Thyroid gland (tissue), 4 donors: Measurements from ENCODE around the gene CSF2RB. TPM values are rescaled to one million over a fixed set of nuclear protein-coding genes. Genes with fewer than 3 reads are reported as not detected.

Experiments used
- DNase-seq, 2 donors: peaks; one replicate each; pipeline ENCODE4 v3.0.0-alpha.2; 2019
- H3K27ac ChIP-seq, 3 donors: fragments of 200-600 bp; sonication (generic); 1 replicate in 2 of 3; 2 replicates in 1 of 3; pipeline ENCODE4 v1.5.1; 2016 to 2019; ENCODE audit warnings: mild to moderate bottlenecking in 1 of 3, moderate library complexity in 1 of 3
- H3K27me3 ChIP-seq: fragments of 200-600 bp; sonication (generic); one replicate; pipeline ENCODE4 v1.5.1; 2019
- H3K36me3 ChIP-seq, 2 donors: fragments of 200-600 bp; sonication (generic); one replicate each; pipeline ENCODE4 v1.5.1; 2016 to 2019
- H3K4me1 ChIP-seq, 2 donors: fragments of 200-600 bp; sonication (generic); one replicate each; pipeline ENCODE4 v1.5.1; 2017 to 2019
- H3K4me3 ChIP-seq, 3 donors: fragments of 200-600 bp; sonication (generic); replicated peaks in 1 of 3; 1 replicate in 2 of 3; 2 replicates in 1 of 3; pipeline ENCODE4 v1.5.1; 2016; ENCODE audit warnings: mild to moderate bottlenecking in 1 of 3
- H3K9me3 ChIP-seq: fragments of 200-600 bp; sonication (generic); one replicate; pipeline ENCODE4 v1.5.1; 2017
- POLR2A ChIP-seq, 2 donors: fragments of 450-650 bp; IDR thresholded peaks; one replicate each; pipeline ENCODE4 v1.6.1; 2017; ENCODE audit warnings: antibody characterized with exemption in 2 of 2, mild to moderate bottlenecking in 2 of 2, moderate library complexity in 1 of 2
- WGBS, 2 donors: methylation state at CpG; one replicate each; pipeline ENCODE4 v1.1.5; 2017; 5-methylcytosine and 5-hydroxymethylcytosine counted together
- intact Hi-C: fragments of 100-400 bp; cut with DNase I; formaldehyde crosslinking; loops from one replicate; pipeline ENCODE4 v1.15.1; 2023
- total RNA-seq, 4 donors: library from RNA; depleted of rRNA; stranded (reverse); fragments of >200 nt; gene quantifications; one replicate each; pipeline ENCODE4 v1.2.3, GENCODE V29; 2016
- TF ChIP-seq, protein P1 (sequence below), 6 experiments: fragments of 200-600 bp in 3 of 6; fragments of 450-650 bp in 3 of 6; sonication (generic) in 3 of 6; IDR thresholded peaks; one replicate each; pipeline ENCODE4 v1.5.1; 2016 to 2019; ENCODE audit warnings: antibody characterized with exemption in 6 of 6, mild to moderate bottlenecking in 2 of 6, inconsistent platforms in 1 of 6, moderate library complexity in 1 of 6

The CSF2RB gene
- total RNA-seq, 4 donors from 2014 or later: 1.9 to 7.1 (median 3.0) TPM

DNA sequence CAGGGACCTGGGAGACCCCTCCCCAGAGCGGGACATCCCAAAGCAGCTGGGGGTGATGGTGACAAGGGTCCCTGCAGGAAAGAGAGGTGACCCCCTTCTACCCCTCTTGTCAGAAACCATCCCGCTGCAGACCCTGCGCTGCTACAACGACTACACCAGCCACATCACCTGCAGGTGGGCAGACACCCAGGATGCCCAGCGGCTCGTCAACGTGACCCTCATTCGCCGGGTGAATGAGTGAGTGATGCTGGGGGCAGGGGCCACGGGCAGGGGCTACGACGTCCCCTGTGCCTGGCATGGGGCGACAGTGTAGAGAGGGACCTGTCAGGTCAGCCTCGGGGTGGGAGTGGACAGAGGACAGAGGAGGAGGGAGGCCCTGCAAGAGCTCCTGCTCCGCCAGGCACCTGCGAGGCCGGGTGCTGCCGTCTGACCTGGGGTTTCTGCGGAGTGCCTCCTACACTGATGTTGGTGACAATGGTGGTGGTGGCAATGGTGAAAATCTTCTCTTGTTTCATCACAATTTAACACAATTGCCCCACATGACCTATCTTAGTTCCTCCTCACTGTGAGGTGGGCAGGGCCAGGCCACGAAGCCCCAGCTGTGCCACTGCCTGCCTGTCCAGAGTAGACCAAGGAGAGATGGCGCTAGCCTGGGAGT, 9.8 kb downstream of the CSF2RB start:
- Histone ChIP-seq H3K4me3 (no peak overlapping the region), H3K36me3 (no peaks in the 10 kb centered on the region), H3K27ac (no peak overlapping the region), H3K27me3 (no peaks in the 10 kb centered on the region), H3K9me3 (no peaks in the 10 kb centered on the region), H3K4me1 (no peaks in the 10 kb centered on the region)
- DNase-seq: no peak
- WGBS, 2 donors: 83 to 87% methylated on average over 11 to 21 of the region's 21 CpGs
- intact Hi-C loops: no loop called here
- TF ChIP-seq, protein P1, sequence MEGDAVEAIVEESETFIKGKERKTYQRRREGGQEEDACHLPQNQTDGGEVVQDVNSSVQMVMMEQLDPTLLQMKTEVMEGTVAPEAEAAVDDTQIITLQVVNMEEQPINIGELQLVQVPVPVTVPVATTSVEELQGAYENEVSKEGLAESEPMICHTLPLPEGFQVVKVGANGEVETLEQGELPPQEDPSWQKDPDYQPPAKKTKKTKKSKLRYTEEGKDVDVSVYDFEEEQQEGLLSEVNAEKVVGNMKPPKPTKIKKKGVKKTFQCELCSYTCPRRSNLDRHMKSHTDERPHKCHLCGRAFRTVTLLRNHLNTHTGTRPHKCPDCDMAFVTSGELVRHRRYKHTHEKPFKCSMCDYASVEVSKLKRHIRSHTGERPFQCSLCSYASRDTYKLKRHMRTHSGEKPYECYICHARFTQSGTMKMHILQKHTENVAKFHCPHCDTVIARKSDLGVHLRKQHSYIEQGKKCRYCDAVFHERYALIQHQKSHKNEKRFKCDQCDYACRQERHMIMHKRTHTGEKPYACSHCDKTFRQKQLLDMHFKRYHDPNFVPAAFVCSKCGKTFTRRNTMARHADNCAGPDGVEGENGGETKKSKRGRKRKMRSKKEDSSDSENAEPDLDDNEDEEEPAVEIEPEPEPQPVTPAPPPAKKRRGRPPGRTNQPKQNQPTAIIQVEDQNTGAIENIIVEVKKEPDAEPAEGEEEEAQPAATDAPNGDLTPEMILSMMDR (IDR thresholded peaks at IDR 0.05): no peak
- no peak for TF ChIP-seq POLR2A (IDR thresholded peaks at IDR 0.05)

DNA sequence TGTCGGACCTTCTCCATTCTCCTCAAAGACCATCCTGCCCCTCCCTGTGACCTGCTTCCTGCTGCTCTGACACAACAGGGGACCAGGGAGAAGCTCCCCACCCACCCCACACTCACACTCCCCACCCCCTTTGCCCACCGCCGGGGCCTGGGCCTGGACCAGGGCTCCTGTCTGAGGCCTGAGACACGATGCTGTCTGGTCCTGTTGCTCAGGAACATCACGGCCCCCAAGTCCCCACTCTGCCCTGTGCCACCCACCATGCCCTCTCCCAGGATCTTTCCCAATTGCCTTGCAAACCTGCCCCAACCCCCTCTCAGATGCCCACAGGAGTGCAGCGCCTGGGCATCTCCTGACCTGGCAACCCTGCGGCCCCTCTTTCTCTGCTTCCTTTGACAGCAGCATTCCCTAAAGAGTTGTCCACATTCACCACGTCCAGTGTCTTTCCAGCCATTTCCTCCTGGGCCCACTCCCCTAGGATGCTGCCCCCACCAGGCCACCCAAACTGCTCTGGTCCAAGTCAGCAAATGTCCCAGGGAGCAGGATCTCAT, 10.8 kb downstream of the CSF2RB start:
- Histone ChIP-seq H3K4me1 (no peaks in the 10 kb centered on the region), H3K27ac (no peak overlapping the region), H3K27me3 (no peaks in the 10 kb centered on the region), H3K4me3 (no peak overlapping the region), H3K36me3 (no peaks in the 10 kb centered on the region), H3K9me3 (no peaks in the 10 kb centered on the region)
- no peak for TF ChIP-seq POLR2A (IDR thresholded peaks at IDR 0.05)
- TF ChIP-seq, protein P1 (IDR thresholded peaks at IDR 0.05): no peak
- whole genome bisulfite sequencing, 2 donors: 83 to 89% methylated on average over 7 to 8 of the region's 8 CpGs
- intact Hi-C loops: no loop called here
- DNase-seq: no peak

DNA sequence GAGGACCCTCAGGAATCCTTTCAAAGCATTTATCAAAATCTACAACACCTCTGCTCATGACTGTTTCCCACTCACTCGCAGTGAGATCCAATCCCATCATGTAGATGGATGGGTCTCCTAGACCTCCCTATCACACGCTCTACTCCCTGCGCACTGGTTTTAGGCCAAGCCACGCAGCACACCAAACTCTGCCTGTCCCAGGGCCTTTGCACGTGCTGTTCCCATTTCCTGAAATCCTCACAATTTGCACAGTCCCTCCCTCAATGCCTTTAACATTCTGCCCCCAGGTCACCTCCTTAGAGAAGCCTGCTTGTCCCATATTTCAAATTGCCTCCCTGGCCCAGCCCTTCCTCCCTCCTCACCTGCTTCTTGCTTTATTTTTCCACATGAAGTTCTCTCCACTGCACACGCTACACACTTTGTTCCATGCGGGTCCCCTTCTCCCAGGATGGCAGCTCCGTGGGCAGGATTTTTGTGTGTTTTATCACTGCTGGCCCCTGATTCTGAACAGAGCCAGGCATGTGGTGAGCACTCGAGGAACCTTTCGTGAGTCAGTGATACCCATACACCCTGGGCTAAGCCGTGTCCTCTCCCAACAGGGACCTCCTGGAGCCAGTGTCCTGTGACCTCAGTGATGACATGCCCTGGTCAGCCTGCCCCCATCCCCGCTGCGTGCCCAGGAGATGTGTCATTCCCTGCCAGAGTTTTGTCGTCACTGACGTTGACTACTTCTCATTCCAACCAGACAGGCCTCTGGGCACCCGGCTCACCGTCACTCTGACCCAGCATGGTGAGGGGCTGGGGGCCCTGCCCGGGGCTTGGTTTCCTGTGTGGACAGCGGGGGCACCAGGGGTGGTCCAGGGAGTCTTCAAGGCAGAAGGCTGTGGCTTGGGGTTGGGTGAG, 12.2 kb downstream of the CSF2RB start:
- no peak overlapping the region for H3K4me3 ChIP-seq
- H3K27ac ChIP-seq: no peak overlapping the region
- no peaks in the 10 kb centered on the region for H3K4me1 ChIP-seq
- H3K27me3 ChIP-seq: no peaks in the 10 kb centered on the region
- DNase-seq: no peak
- intact Hi-C loops: no loop called here
- 90 to 91% methylated on average over 16 to 19 of the region's 19 CpGs for WGBS, 2 donors
- TF ChIP-seq, protein P1 (IDR thresholded peaks at IDR 0.05): no peak
- TF ChIP-seq POLR2A (IDR thresholded peaks at IDR 0.05): no peak
- no peaks in the 10 kb centered on the region for H3K9me3 ChIP-seq
- no peaks in the 10 kb centered on the region for H3K36me3 ChIP-seq

DNA sequence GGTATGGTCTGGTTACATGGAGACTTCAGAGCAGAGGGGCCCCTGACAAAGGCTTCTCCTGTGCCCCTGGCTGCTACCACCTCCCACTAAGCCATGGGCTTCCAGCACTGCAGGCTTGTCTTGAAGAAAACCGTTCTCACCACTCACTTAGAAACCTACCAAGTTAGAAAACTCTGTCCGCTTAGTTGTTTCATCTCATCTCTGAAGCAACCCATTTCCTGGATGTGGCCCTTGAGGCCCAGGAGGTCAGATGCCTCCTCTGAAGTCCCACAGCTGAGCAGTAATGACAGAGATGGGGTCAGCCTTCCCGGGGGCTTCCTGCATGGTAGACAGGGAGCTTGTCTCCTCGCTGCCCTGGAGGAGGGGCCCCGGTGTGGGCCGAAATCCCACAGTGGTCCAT, 12.9 kb downstream of the CSF2RB start:
- intact Hi-C loops: no loop called here
- no peak for DNase-seq
- H3K27ac ChIP-seq: no peak overlapping the region
- 85 to 88% methylated on average over 6 of the region's 6 CpGs for WGBS, 2 donors
- no peaks in the 10 kb centered on the region for H3K36me3 ChIP-seq
- no peaks in the 10 kb centered on the region for H3K4me1 ChIP-seq
- H3K4me3 ChIP-seq: no peak overlapping the region
- no peaks in the 10 kb centered on the region for H3K9me3 ChIP-seq
- TF ChIP-seq, protein P1 (IDR thresholded peaks at IDR 0.05): no peak
- no peak for TF ChIP-seq POLR2A (IDR thresholded peaks at IDR 0.05)
- H3K27me3 ChIP-seq: no peaks in the 10 kb centered on the region
